PC-3 (cell line): Measurements from ENCODE around the gene HS2ST1. TPM values are rescaled to one million over a fixed set of nuclear protein-coding genes. Genes with fewer than 3 reads are reported as not detected.

ENCODE experiments used
- ATAC-seq: fragments of 200-7000 bp; cut with Tn5 transposase; 2 replicates; pipeline ENCODE4 v1.9.1; 2020; ENCODE audit warnings: mild to moderate bottlenecking, moderate library complexity
- BruUV-seq: library from RNA; stranded (reverse); fragments of 400-500 nt; replicated peaks from 2 replicates; lab custom pipeline; 2021; lab: Mats Ljungman, UMichigan
- CTCF ChIA-PET: fragments of 300-600 bp; sonication (Branson Sonifier 250); formaldehyde crosslinking; loops from one replicate; lab custom pipeline; 2022; ENCODE audit warnings: antibody characterized with exemption; lab: Charles Lee
- POLR2A ChIA-PET: fragments of 300-600 bp; sonication (Branson Sonifier 250); formaldehyde crosslinking; loops from one replicate; lab custom pipeline; 2022; ENCODE audit warnings: antibody characterized with exemption; ENCODE audit not compliant: unreplicated experiment; lab: Charles Lee
- DNase-seq: peaks from one replicate; pipeline ENCODE4 v3.0.0-alpha.2; 2015
- H2AFZ ChIP-seq: fragments of 300-600 bp; sonication (generic); 2 replicates; pipeline ENCODE4 v1.6.0; 2016; ENCODE audit warnings: antibody characterized with exemption, low read length
- H3F3A ChIP-seq: fragments of 300-600 bp; sonication (generic); one replicate; pipeline ENCODE4 v1.6.0; 2017; ENCODE audit warnings: antibody characterized with exemption, low read length, control low read depth, mild to moderate bottlenecking; ENCODE audit not compliant: unreplicated experiment
- H3K27ac ChIP-seq: fragments of 300-600 bp; sonication (generic); 2 replicates; pipeline ENCODE4 v1.5.1; 2016; ENCODE audit warnings: mild to moderate bottlenecking, low read length
- H3K27me3 ChIP-seq: fragments of 300-600 bp; sonication (generic); 2 replicates; pipeline ENCODE4 v1.6.1; 2016; ENCODE audit warnings: low read length, mixed read lengths
- H3K36me3 ChIP-seq: fragments of 300-600 bp; sonication (generic); 2 replicates; pipeline ENCODE4 v1.6.1; 2016; ENCODE audit warnings: low read depth, mixed run types, low read length, mixed read lengths
- H3K4me1 ChIP-seq: fragments of 300-600 bp; sonication (generic); 2 replicates; pipeline ENCODE4 v1.5.1; 2016; ENCODE audit warnings: low read length; ENCODE audit not compliant: insufficient read depth
- H3K4me2 ChIP-seq: fragments of 300-600 bp; sonication (generic); 2 replicates; pipeline ENCODE4 v1.6.0; 2016; ENCODE audit warnings: low read length
- H3K4me3 ChIP-seq: fragments of 300-600 bp; sonication (generic); 2 replicates; pipeline ENCODE4 v1.5.1; 2016; ENCODE audit warnings: mild to moderate bottlenecking, low read length, mixed read lengths
- H3K79me2 ChIP-seq: fragments of 300-600 bp; sonication (generic); 2 replicates; pipeline ENCODE4 v1.6.1; 2017; ENCODE audit warnings: low read length, mixed read lengths
- H3K9ac ChIP-seq: fragments of 300-600 bp; sonication (generic); 2 replicates; pipeline ENCODE4 v1.6.0; 2016; ENCODE audit warnings: mild to moderate bottlenecking, low read length
- H3K9me2 ChIP-seq: fragments of 300-600 bp; sonication (generic); replicated peaks from 2 replicates; pipeline ENCODE4 v1.6.1; 2016; ENCODE audit warnings: mixed run types, low read length, mixed read lengths
- H3K9me3 ChIP-seq: fragments of 300-600 bp; sonication (generic); 2 replicates; pipeline ENCODE4 v1.6.1; 2016; ENCODE audit warnings: low read length, mixed read lengths
- H4K20me1 ChIP-seq: fragments of 300-600 bp; sonication (generic); 2 replicates; pipeline ENCODE4 v1.6.1; 2016; ENCODE audit warnings: low read length, mixed read lengths
- EZH2 ChIP-seq: fragments of 300-600 bp; sonication (generic); IDR thresholded peaks from one replicate; pipeline ENCODE4 v1.6.1; 2017; ENCODE audit warnings: antibody characterized with exemption, mild to moderate bottlenecking, low read length; ENCODE audit not compliant: unreplicated experiment
- EZH2phosphoT487 ChIP-seq: fragments of 300-600 bp; sonication (generic); IDR thresholded peaks from 2 replicates; pipeline ENCODE4 v1.6.1; 2018; ENCODE audit warnings: mild to moderate bottlenecking, antibody characterized with exemption, low read length, borderline replicate concordance
- intact Hi-C: fragments of 100-400 bp; cut with micrococcal nuclease; formaldehyde crosslinking; loops from 2 replicates; pipeline ENCODE4 v1.9.0; 2023
- total RNA-seq: library from RNA; depleted of rRNA; stranded (reverse); fragments of >200 nt; gene quantifications from 2 replicates; pipeline ENCODE4 v1.2.3, GENCODE V29; 2014
- TF ChIP-seq, protein P1 (sequence below): fragments of 300-600 bp; sonication (generic); conservative IDR thresholded peaks from 2 replicates; pipeline ENCODE4 v1.5.1; 2017; ENCODE audit warnings: antibody characterized with exemption, low read depth, mild to moderate bottlenecking, low read length

The HS2ST1 gene
- total RNA-seq, 1 experiment from 2014 or later = 15.3 TPM

DNA sequence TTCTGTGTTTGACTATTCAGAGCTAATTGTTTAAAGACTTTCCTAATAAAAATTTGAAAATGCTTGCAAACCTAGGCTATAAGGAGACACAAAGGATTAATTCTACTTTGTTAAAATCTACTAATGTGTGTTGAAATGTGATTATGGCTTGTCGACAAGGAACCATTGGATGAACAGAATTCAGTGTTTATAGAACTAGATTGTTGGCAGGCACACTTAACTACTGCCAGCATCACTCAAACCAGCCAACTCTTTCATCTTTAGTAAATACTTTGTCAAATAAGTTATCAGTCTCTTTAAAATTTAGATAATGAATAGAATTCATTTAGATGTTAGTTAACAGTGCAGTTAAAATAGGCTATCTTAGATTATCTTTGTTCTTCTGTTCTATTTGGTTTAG, 27.6 kb downstream of the HS2ST1 start:
- intact Hi-C loops = no loop called here
- ChIA-PET CTCF (no interaction called here), POLR2A (no interaction called here)
- Histone ChIP-seq H3K4me1 (peaks cover 12% of the 10 kb centered on the region), H3K27me3 (no peaks in the 10 kb centered on the region), H3K79me2 (peaks cover 21% of the 10 kb centered on the region), H3K4me2 (no peak overlapping the region), H3K9ac (no peak overlapping the region), H3K9me3 (no peaks in the 10 kb centered on the region), H2AFZ (no peak overlapping the region), H3K4me3 (no peak overlapping the region), H4K20me1 (no peaks in the 10 kb centered on the region), H3K36me3 (no peaks in the 10 kb centered on the region), H3F3A (no peaks in the 10 kb centered on the region), H3K9me2 (no peaks in the 10 kb centered on the region), H3K27ac (no peak overlapping the region)
- DNase-seq = no peak
- BruUV-seq = no TSS peak
- no peak for TF ChIP-seq EZH2phosphoT487
- no peak for ATAC-seq

DNA sequence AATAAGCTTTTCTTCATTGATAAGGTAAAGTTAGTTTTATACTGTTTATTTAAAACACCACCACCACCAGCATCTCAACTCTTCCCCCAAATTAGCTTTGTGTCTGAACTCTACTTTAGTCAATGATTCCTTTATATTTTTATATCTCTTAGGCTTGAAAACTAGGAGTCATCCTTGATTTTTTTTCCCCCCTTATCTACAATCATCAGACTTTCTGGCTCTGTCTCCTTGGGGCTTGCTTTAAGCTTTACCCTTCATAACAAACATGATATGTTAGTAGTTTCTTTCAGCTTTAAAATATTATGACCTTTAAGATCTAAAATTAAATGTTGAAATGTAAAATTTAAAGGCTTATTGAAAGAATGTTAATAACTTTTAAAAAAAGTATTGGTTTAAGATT, 28.3 kb downstream of the HS2ST1 start:
- no peak overlapping the region for H3K4me2 ChIP-seq
- ChIA-PET POLR2A (no interaction called here), CTCF (no interaction called here)
- peaks cover 21% of the 10 kb centered on the region for H3K79me2 ChIP-seq
- no peak overlapping the region for H3K27ac ChIP-seq
- ATAC-seq = no peak
- BruUV-seq = no TSS peak
- no peak overlapping the region for H3K4me3 ChIP-seq
- H4K20me1 ChIP-seq = no peaks in the 10 kb centered on the region
- no peaks in the 10 kb centered on the region for H3F3A ChIP-seq
- no peaks in the 10 kb centered on the region for H3K27me3 ChIP-seq
- DNase-seq = no peak
- TF ChIP-seq EZH2 = no peak
- no peak for TF ChIP-seq EZH2phosphoT487
- TF ChIP-seq, protein P1, sequence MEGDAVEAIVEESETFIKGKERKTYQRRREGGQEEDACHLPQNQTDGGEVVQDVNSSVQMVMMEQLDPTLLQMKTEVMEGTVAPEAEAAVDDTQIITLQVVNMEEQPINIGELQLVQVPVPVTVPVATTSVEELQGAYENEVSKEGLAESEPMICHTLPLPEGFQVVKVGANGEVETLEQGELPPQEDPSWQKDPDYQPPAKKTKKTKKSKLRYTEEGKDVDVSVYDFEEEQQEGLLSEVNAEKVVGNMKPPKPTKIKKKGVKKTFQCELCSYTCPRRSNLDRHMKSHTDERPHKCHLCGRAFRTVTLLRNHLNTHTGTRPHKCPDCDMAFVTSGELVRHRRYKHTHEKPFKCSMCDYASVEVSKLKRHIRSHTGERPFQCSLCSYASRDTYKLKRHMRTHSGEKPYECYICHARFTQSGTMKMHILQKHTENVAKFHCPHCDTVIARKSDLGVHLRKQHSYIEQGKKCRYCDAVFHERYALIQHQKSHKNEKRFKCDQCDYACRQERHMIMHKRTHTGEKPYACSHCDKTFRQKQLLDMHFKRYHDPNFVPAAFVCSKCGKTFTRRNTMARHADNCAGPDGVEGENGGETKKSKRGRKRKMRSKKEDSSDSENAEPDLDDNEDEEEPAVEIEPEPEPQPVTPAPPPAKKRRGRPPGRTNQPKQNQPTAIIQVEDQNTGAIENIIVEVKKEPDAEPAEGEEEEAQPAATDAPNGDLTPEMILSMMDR = no peak
- H3K4me1 ChIP-seq = peaks cover 12% of the 10 kb centered on the region
- H3K9ac ChIP-seq = no peak overlapping the region
- H3K9me2 ChIP-seq = no peaks in the 10 kb centered on the region
- no peaks in the 10 kb centered on the region for H3K36me3 ChIP-seq
- H2AFZ ChIP-seq = no peak overlapping the region
- H3K9me3 ChIP-seq = no peaks in the 10 kb centered on the region
- intact Hi-C loops = no loop called here

DNA sequence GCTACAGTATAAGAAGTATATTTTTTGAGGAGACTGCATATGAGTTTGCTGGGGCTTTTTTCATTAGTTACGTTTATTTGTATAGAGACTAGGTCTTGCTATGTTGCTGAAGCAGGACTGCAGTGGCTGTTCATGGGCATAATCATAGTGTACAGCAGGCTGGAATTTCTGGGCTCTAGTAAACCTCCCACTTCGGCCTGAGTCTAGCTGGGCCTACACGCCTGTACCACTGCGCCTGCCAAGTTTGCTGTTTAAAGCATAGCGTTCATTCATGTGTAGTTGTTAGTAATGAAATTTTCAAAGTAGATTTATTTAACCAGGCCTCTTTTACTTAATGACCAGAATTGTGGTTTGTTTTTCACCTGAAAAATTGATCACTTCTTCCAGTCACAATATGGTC, 33.8 kb downstream of the HS2ST1 start:
- Histone ChIP-seq H3K36me3 (no peaks in the 10 kb centered on the region), H3F3A (no peaks in the 10 kb centered on the region), H3K4me3 (no peak overlapping the region), H3K4me1 (no peaks in the 10 kb centered on the region), H3K9me2 (no peaks in the 10 kb centered on the region), H4K20me1 (no peaks in the 10 kb centered on the region), H3K9me3 (no peaks in the 10 kb centered on the region), H3K9ac (no peak overlapping the region), H3K27me3 (no peaks in the 10 kb centered on the region), H3K79me2 (no peaks in the 10 kb centered on the region), H2AFZ (no peak overlapping the region), H3K4me2 (no peak overlapping the region), H3K27ac (no peak overlapping the region)
- intact Hi-C loops = no loop called here
- DNase-seq = no peak
- ChIA-PET CTCF (no interaction called here), POLR2A (no interaction called here)
- TF ChIP-seq, protein P1 = no peak
- TF ChIP-seq EZH2phosphoT487 (no peak), EZH2 (no peak)
- no TSS peak for BruUV-seq
- ATAC-seq = no peak
